ENCODE results near the gene MLX. TPM values are rescaled to one million over a fixed set of nuclear protein-coding genes. Genes with fewer than 3 reads are reported as not detected.

MLX gene
- total and polyA plus RNA-seq, 10 of the 15 experiments (the other 5 are each of a cell fraction or from before 2014, with no cell fraction given) = 34.4 to 65.0 (median 44.4) TPM

GRCh38 chr17:42563543-42563942 lies 3.4 kb upstream of the MLX start (continued):
- TF ChIP-seq TBL1XR1 (IDR thresholded peaks at IDR 0.05; ENCODE audit: low read depth, low read length) (no peak), CREM (IDR thresholded peaks at IDR 0.05; ENCODE audit: low read depth) (no peak), RUNX3 (IDR thresholded peaks at IDR 0.05; ENCODE audit: low read length) (no peak), ASH2L (IDR thresholded peaks at IDR 0.05; ENCODE audit: borderline replicate concordance, low read depth) (no peak), EZH2 (IDR thresholded peaks at IDR 0.05; ENCODE audit: borderline replicate concordance, control insufficient read depth, low read depth, low read length) (no peak), BCL11A (IDR thresholded peaks at IDR 0.05; ENCODE audit: low read depth, low read length) (no peak), EED (IDR thresholded peaks at IDR 0.05; ENCODE audit: low read depth) (no peak), NFYB (IDR thresholded peaks at IDR 0.05; ENCODE audit: insufficient read depth, low read depth, low read length) (no peak), ZNF207 (IDR thresholded peaks at IDR 0.05; ENCODE audit: borderline replicate concordance) (no peak), POLR2AphosphoS5 (IDR thresholded peaks at IDR 0.05; ENCODE audit: low read length) (no peak), RB1 (IDR thresholded peaks at IDR 0.05; ENCODE audit: borderline replicate concordance) (no peak), CREB1 (IDR thresholded peaks at IDR 0.05; ENCODE audit: low read depth) (no peak)
- TF ChIP-seq, protein P1, sequence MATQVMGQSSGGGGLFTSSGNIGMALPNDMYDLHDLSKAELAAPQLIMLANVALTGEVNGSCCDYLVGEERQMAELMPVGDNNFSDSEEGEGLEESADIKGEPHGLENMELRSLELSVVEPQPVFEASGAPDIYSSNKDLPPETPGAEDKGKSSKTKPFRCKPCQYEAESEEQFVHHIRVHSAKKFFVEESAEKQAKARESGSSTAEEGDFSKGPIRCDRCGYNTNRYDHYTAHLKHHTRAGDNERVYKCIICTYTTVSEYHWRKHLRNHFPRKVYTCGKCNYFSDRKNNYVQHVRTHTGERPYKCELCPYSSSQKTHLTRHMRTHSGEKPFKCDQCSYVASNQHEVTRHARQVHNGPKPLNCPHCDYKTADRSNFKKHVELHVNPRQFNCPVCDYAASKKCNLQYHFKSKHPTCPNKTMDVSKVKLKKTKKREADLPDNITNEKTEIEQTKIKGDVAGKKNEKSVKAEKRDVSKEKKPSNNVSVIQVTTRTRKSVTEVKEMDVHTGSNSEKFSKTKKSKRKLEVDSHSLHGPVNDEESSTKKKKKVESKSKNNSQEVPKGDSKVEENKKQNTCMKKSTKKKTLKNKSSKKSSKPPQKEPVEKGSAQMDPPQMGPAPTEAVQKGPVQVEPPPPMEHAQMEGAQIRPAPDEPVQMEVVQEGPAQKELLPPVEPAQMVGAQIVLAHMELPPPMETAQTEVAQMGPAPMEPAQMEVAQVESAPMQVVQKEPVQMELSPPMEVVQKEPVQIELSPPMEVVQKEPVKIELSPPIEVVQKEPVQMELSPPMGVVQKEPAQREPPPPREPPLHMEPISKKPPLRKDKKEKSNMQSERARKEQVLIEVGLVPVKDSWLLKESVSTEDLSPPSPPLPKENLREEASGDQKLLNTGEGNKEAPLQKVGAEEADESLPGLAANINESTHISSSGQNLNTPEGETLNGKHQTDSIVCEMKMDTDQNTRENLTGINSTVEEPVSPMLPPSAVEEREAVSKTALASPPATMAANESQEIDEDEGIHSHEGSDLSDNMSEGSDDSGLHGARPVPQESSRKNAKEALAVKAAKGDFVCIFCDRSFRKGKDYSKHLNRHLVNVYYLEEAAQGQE (IDR thresholded peaks at IDR 0.05; ENCODE audit: low read depth, low read length) = no peak
- TF ChIP-seq, protein P2, sequence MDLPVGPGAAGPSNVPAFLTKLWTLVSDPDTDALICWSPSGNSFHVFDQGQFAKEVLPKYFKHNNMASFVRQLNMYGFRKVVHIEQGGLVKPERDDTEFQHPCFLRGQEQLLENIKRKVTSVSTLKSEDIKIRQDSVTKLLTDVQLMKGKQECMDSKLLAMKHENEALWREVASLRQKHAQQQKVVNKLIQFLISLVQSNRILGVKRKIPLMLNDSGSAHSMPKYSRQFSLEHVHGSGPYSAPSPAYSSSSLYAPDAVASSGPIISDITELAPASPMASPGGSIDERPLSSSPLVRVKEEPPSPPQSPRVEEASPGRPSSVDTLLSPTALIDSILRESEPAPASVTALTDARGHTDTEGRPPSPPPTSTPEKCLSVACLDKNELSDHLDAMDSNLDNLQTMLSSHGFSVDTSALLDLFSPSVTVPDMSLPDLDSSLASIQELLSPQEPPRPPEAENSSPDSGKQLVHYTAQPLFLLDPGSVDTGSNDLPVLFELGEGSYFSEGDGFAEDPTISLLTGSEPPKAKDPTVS (IDR thresholded peaks at IDR 0.05; ENCODE audit: low read depth, low read length) = no peak
